Lower lobe of right lung (tissue), 2 donors: ENCODE data around the gene RBBP8. TPM values are rescaled to one million over a fixed set of nuclear protein-coding genes. Genes with fewer than 3 reads are reported as not detected.

ENCODE experiments used
- ATAC-seq, 2 donors: fragments of 200-7000 bp; cut with Tn5 transposase; one replicate each; pipeline ENCODE4 v1.9.1; 2020 to 2022; ENCODE audit warnings: mild to moderate bottlenecking in 2 of 2, moderate library complexity in 2 of 2
- DNase-seq: peaks from one replicate; pipeline ENCODE4 v3.0.0-alpha.2; 2020
- H3K27ac ChIP-seq: fragments of 200-600 bp; one replicate; pipeline ENCODE4 v1.8.0; 2022
- H3K27me3 ChIP-seq: fragments of 200-600 bp; one replicate; pipeline ENCODE4 v1.8.0; 2022; ENCODE audit warnings: low read depth
- H3K36me3 ChIP-seq: fragments of 200-600 bp; one replicate; pipeline ENCODE4 v1.8.0; 2022; ENCODE audit warnings: mild to moderate bottlenecking
- H3K4me1 ChIP-seq: fragments of 200-600 bp; one replicate; pipeline ENCODE4 v1.8.0; 2022
- H3K4me3 ChIP-seq: fragments of 200-600 bp; one replicate; pipeline ENCODE4 v1.8.0; 2022; ENCODE audit warnings: mild to moderate bottlenecking
- H3K9me3 ChIP-seq: fragments of 200-600 bp; one replicate; pipeline ENCODE4 v1.8.0; 2022
- intact Hi-C: fragments of 100-400 bp; cut with DNase I; formaldehyde crosslinking; loops from one replicate; pipeline ENCODE4 v1.11.0; 2022
- total RNA-seq: library from RNA; stranded (reverse); fragmentation: NEBNext Ultra II Directional; extraction: Animal tissue kit (Norgen Biotek cat#: 25700); gene quantifications from one replicate; pipeline ENCODE4 v1.2.1, GENCODE V29; 2021
- TF ChIP-seq, protein P1 (sequence below): fragments of 200-600 bp; IDR thresholded peaks from one replicate; pipeline ENCODE4 v1.8.0; 2022; ENCODE audit warnings: antibody characterized with exemption, mild to moderate bottlenecking
- donor health status: DM: no; HTN: yes; CAD: no; lungs with severe emphysema.

Gene RBBP8
- total RNA-seq, 1 donor from 2014 or later: 32.7 TPM

DNA sequence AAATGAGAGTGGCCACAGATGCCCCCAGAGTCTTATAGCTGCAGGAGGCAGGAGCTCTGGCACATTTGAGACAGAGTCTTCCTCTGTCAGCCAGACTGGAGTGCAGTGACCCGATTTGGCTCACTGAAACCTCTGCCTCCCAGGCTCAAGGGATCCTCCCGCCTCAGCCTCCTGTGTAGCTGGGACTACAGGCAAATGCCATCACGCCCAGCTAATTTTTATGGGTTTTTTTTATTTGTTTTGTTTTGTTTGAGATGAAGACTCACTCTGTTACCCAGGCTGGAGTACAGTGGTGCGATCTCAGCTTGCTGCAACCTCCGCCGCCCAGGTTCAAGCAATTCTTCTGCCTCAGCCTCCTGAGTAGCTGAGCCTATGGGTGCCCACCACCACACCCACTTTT, 121.4 kb downstream of the RBBP8 start:
- TF ChIP-seq, protein P1, sequence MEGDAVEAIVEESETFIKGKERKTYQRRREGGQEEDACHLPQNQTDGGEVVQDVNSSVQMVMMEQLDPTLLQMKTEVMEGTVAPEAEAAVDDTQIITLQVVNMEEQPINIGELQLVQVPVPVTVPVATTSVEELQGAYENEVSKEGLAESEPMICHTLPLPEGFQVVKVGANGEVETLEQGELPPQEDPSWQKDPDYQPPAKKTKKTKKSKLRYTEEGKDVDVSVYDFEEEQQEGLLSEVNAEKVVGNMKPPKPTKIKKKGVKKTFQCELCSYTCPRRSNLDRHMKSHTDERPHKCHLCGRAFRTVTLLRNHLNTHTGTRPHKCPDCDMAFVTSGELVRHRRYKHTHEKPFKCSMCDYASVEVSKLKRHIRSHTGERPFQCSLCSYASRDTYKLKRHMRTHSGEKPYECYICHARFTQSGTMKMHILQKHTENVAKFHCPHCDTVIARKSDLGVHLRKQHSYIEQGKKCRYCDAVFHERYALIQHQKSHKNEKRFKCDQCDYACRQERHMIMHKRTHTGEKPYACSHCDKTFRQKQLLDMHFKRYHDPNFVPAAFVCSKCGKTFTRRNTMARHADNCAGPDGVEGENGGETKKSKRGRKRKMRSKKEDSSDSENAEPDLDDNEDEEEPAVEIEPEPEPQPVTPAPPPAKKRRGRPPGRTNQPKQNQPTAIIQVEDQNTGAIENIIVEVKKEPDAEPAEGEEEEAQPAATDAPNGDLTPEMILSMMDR: no peak
- H3K27ac ChIP-seq: no peak overlapping the region
- intact Hi-C loops: no loop called here
- H3K4me3 ChIP-seq: no peak overlapping the region
- H3K27me3 ChIP-seq: no peaks in the 10 kb centered on the region
- H3K4me1 ChIP-seq: peaks cover 9% of the 10 kb centered on the region
- ATAC-seq: no peak
- no peak for DNase-seq
- H3K36me3 ChIP-seq: no peaks in the 10 kb centered on the region
- H3K9me3 ChIP-seq: no peaks in the 10 kb centered on the region

DNA sequence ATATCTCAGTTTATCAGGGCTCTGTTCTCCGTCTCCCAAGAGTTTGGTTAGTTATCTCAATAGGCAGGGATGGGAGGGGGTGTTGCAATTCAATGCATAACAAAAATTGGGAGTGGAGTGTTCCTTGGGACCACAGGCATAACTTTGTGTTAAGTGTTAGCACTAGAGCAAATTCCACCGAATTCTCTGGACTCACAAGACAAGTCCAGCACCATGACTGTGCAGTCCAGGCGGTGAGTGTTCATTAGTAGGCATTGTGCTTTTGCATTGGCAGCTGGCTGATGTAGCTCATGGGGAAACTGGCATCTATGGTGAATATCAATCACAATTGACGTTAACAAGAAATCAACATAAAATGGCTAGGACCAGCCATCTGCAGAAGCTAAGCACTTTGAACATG, 123.2 kb downstream of the RBBP8 start:
- ATAC-seq (peak; percentile 71 to 76), DNase-seq (no peak)
- TF ChIP-seq, protein P1: no peak
- Histone ChIP-seq H3K27ac (no peak overlapping the region), H3K4me1 (peaks cover 9% of the 10 kb centered on the region), H3K4me3 (no peak overlapping the region), H3K27me3 (no peaks in the 10 kb centered on the region), H3K9me3 (no peaks in the 10 kb centered on the region), H3K36me3 (no peaks in the 10 kb centered on the region)
- intact Hi-C loops: no loop called here

DNA sequence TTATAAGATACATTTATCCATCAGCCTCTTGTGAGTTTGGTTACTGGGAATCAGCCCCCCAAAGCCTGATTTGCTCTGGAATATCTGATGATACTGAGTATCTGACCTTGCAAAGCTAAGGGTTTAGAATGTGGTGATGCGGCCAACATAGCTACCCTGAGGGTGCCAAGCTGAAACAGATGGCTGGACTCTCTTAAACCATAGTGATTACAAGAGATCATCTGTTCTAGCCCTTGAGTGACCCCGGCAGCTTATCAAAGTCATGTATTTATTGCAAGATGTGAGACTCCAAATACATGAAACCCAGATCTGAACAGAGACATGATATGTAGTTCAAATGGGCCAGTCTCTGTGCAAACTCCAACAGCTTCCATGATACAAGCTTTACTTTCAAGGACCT, 124.0 kb downstream of the RBBP8 start:
- H3K27me3 ChIP-seq: no peaks in the 10 kb centered on the region
- DNase-seq (no peak), ATAC-seq (no peak)
- no peaks in the 10 kb centered on the region for H3K36me3 ChIP-seq
- TF ChIP-seq, protein P1: no peak
- H3K4me3 ChIP-seq: no peak overlapping the region
- H3K9me3 ChIP-seq: no peaks in the 10 kb centered on the region
- H3K4me1 ChIP-seq: peaks cover 9% of the 10 kb centered on the region
- intact Hi-C loops: no loop called here
- H3K27ac ChIP-seq: no peak overlapping the region

DNA sequence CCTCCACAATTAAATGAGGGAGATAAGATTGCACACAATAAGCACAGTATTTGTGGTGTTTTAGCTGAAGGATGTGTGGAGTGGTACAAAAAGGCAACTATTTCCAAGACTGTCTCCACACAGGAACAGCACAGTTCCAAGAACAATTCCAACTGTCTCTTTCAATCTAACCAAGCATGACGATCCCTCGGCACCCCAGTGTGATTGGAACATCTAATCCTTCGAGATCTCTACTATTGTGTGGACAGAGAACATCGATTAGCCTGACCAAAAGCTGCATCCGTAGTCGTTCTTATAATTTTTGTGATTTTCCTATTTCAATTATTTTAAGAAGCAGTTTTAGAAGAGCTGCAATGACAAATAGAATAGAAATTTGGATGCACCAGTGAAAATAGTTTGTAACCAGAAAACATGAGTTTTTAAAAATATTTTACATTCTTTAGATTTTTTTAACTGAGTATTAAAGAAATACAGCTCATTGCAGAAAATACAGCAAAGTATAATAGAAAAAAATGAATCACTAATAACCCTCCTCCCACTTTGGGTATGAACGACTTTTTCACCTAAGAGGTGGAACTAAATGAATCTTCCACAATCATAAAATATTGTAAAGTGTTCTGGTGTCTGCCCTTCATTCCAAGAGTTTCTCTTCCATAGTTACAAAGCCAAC, 125.8 kb downstream of the RBBP8 start:
- Histone ChIP-seq H3K9me3 (no peaks in the 10 kb centered on the region), H3K4me1 (peaks cover 3% of the 10 kb centered on the region), H3K4me3 (no peak overlapping the region), H3K36me3 (no peaks in the 10 kb centered on the region), H3K27ac (no peak overlapping the region), H3K27me3 (no peaks in the 10 kb centered on the region)
- TF ChIP-seq, protein P1: no peak
- intact Hi-C loops: no loop called here
- no peak for DNase-seq
- no peak for ATAC-seq

DNA sequence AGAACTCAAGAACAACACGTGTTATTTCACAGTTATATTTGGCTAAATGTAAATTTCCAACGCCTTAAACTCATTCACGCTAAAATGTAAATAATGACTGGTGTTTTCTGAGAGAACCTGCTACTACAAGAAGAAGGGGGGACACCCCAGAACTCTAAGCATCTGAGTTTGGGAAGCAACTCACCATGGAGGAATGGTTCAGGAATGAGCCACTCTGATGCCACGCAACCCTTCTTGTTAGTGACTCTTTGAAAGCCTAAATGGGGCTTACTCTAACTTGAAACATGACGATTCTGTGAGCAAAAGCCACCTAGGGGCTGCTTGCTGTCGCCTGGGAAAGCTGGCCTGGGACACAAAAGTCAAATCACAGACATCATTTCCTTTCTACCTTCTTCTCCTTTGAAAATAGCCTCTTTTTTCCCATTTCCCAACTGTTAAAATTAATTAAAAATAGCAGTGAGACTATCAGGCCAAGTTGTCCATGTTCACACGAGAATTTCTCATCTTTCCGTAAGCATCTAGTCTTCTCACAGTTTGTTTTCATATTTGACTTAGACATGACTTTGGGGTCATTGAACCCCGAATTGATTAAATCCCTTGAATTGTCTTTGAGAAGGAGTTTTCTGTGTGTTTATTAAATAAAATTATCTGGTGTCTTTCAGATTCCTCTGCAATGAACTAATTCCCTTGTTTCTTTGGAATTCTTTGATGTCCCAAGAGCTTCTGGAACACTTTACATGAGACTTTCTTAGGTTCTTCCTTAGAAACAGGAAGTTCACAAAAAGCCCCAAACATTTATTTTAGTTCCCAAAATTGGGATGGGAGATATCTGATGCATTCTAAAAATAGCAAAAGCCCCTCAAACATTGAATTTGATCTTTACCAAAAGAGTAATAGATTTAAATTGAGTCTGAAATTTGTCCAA, 126.7 kb downstream of the RBBP8 start:
- ATAC-seq: no peak
- Histone ChIP-seq H3K27me3 (no peaks in the 10 kb centered on the region), H3K36me3 (no peaks in the 10 kb centered on the region), H3K4me3 (no peak overlapping the region), H3K4me1 (no peaks in the 10 kb centered on the region), H3K27ac (no peak overlapping the region), H3K9me3 (no peaks in the 10 kb centered on the region)
- TF ChIP-seq, protein P1: no peak
- intact Hi-C loops: no loop called here
- DNase-seq: no peak
